MG63 (cell line): Measurements from ENCODE around the gene SMTNL2. TPM values are rescaled to one million over a fixed set of nuclear protein-coding genes. Genes with fewer than 3 reads are reported as not detected.
"Not testable (repeated sequence)": the region's sequence is repeated elsewhere in the genome, so short reads cannot be mapped to it uniquely, and the experiment has no call there.

ENCODE experiments used
- DNase-seq: peaks from one replicate; pipeline ENCODE4 v3.0.0-alpha.2; 2020
- H3K27me3 ChIP-seq: fragments of 250-450 bp; sonication (Bioruptor Pico); 2 replicates; pipeline ENCODE4 v1.5.1; 2020; ENCODE audit warnings: mild to moderate bottlenecking, moderate library complexity
- H3K36me3 ChIP-seq: fragments of 250-450 bp; sonication (Bioruptor Pico); 2 replicates; pipeline ENCODE4 v1.5.1; 2020; ENCODE audit warnings: mild to moderate bottlenecking, moderate library complexity
- H3K4me3 ChIP-seq: fragments of 250-450 bp; sonication (Bioruptor Pico); 2 replicates; pipeline ENCODE4 v1.5.1; 2020; ENCODE audit warnings: mild to moderate bottlenecking, moderate library complexity
- H3K9me3 ChIP-seq: fragments of 250-450 bp; sonication (Bioruptor Pico); 2 replicates; pipeline ENCODE4 v1.5.1; 2020; ENCODE audit warnings: mild to moderate bottlenecking, moderate library complexity
- total RNA-seq: library from RNA; depleted of rRNA; stranded (reverse); fragments of >200 nt; shearing (Covaris generic); gene quantifications from 2 replicates; pipeline ENCODE4 v1.2.3, GENCODE V29; 2014; ENCODE audit warnings: low replicate concordance

Gene SMTNL2
- total RNA-seq, 1 experiment from 2014 or later = not detected

GRCh38 chr17:4587803-4588202 is 3.5 kb downstream of the SMTNL2 start:
- Histone ChIP-seq H3K4me3 (no peak overlapping the region), H3K36me3 (no peaks in the 10 kb centered on the region), H3K27me3 (peaks cover 11% of the 10 kb centered on the region; the same call in 1 of the 2 replicates), H3K9me3 (no peaks in the 10 kb centered on the region)
- no peak for DNase-seq

- Histone ChIP-seq H3K36me3 (no peaks in the 10 kb centered on the region), H3K9me3 (no peaks in the 10 kb centered on the region), H3K27me3 (peaks cover 9% of the 10 kb centered on the region; the same call in 1 of the 2 replicates), H3K4me3 (no peak overlapping the region)
- DNase-seq = no peak
Measured at GRCh38 chr17:4588391-4588790, 4.1 kb downstream of the SMTNL2 start.

- no peak overlapping the region for H3K4me3 ChIP-seq
- H3K36me3 ChIP-seq = no peaks in the 10 kb centered on the region
- no peaks in the 10 kb centered on the region for H3K9me3 ChIP-seq
- H3K27me3 ChIP-seq = peaks cover 2% of the 10 kb centered on the region; the same call in 1 of the 2 replicates
- no peak for DNase-seq
Measured at GRCh38 chr17:4588898-4589625, 4.7 kb downstream of the SMTNL2 start.

GRCh38 chr17:4590042-4590441 is 5.7 kb downstream of the SMTNL2 start:
- DNase-seq, H3K4me3 ChIP-seq, H3K36me3 ChIP-seq, H3K27me3 ChIP-seq, H3K9me3 ChIP-seq: not testable (repeated sequence)

GRCh38 chr17:4590981-4591453 is 6.7 kb downstream of the SMTNL2 start:
- H3K27me3 ChIP-seq = no peaks in the 10 kb centered on the region
- H3K36me3 ChIP-seq = no peaks in the 10 kb centered on the region
- no peak overlapping the region for H3K4me3 ChIP-seq
- DNase-seq = no peak
- no peaks in the 10 kb centered on the region for H3K9me3 ChIP-seq

- Histone ChIP-seq H3K9me3 (no peaks in the 10 kb centered on the region), H3K4me3 (no peak overlapping the region), H3K27me3 (no peaks in the 10 kb centered on the region), H3K36me3 (no peaks in the 10 kb centered on the region)
- peak; percentile 53 for DNase-seq
Measured at GRCh38 chr17:4591529-4591928, 7.2 kb downstream of the SMTNL2 start.

GRCh38 chr17:4592240-4593005 is 8.1 kb downstream of the SMTNL2 start:
- Histone ChIP-seq H3K27me3 (no peaks in the 10 kb centered on the region), H3K9me3 (no peaks in the 10 kb centered on the region), H3K4me3 (no peak overlapping the region), H3K36me3 (no peaks in the 10 kb centered on the region)
- DNase-seq = no peak

GRCh38 chr17:4593021-4593421 is 8.7 kb downstream of the SMTNL2 start:
- no peak for DNase-seq
- Histone ChIP-seq H3K9me3 (no peaks in the 10 kb centered on the region), H3K36me3 (no peaks in the 10 kb centered on the region), H3K4me3 (no peak overlapping the region), H3K27me3 (no peaks in the 10 kb centered on the region)

- Histone ChIP-seq H3K9me3 (no peaks in the 10 kb centered on the region), H3K27me3 (no peaks in the 10 kb centered on the region), H3K4me3 (no peak overlapping the region), H3K36me3 (no peaks in the 10 kb centered on the region)
- DNase-seq = no peak
Measured at GRCh38 chr17:4594406-4594805, 10.1 kb downstream of the SMTNL2 start.

- Histone ChIP-seq H3K9me3 (no peaks in the 10 kb centered on the region), H3K27me3 (no peaks in the 10 kb centered on the region), H3K36me3 (no peaks in the 10 kb centered on the region), H3K4me3 (no peak overlapping the region)
- no peak for DNase-seq
Measured at GRCh38 chr17:4594931-4595684, 10.8 kb downstream of the SMTNL2 start.

GRCh38 chr17:4595685-4596342 is 11.5 kb downstream of the SMTNL2 start:
- H3K27me3 ChIP-seq, H3K36me3 ChIP-seq, H3K4me3 ChIP-seq, DNase-seq, H3K9me3 ChIP-seq: not testable (repeated sequence)

- Histone ChIP-seq H3K4me3 (no peak overlapping the region), H3K36me3 (no peaks in the 10 kb centered on the region), H3K27me3 (no peaks in the 10 kb centered on the region), H3K9me3 (no peaks in the 10 kb centered on the region)
- DNase-seq = no peak
Measured at GRCh38 chr17:4596636-4597380, 12.5 kb downstream of the SMTNL2 start.

- H3K36me3 ChIP-seq = no peaks in the 10 kb centered on the region
- no peak for DNase-seq
- H3K9me3 ChIP-seq = no peaks in the 10 kb centered on the region
- H3K4me3 ChIP-seq = no peak overlapping the region
- H3K27me3 ChIP-seq = no peaks in the 10 kb centered on the region
Measured at GRCh38 chr17:4597975-4598374, 13.6 kb downstream of the SMTNL2 start.

GRCh38 chr17:4598776-4599504 is 14.6 kb downstream of the SMTNL2 start:
- Histone ChIP-seq H3K27me3 (no peaks in the 10 kb centered on the region), H3K9me3 (no peaks in the 10 kb centered on the region), H3K36me3 (no peaks in the 10 kb centered on the region), H3K4me3 (no peak overlapping the region)
- DNase-seq = no peak

GRCh38 chr17:4599505-4600281 is 15.4 kb downstream of the SMTNL2 start:
- Histone ChIP-seq H3K4me3 (no peak overlapping the region), H3K36me3 (no peaks in the 10 kb centered on the region), H3K27me3 (no peaks in the 10 kb centered on the region), H3K9me3 (no peaks in the 10 kb centered on the region)
- no peak for DNase-seq
